Measurements from ENCODE around the gene SLC16A10.
A peak's percentile ranks its signal among the peaks of the same experiment; 100 is the strongest.
"Not testable (repeated sequence)": the region's sequence is repeated elsewhere in the genome, so short reads cannot be mapped to it uniquely, and the experiment has no call there.

SLC16A10 gene

DNA sequence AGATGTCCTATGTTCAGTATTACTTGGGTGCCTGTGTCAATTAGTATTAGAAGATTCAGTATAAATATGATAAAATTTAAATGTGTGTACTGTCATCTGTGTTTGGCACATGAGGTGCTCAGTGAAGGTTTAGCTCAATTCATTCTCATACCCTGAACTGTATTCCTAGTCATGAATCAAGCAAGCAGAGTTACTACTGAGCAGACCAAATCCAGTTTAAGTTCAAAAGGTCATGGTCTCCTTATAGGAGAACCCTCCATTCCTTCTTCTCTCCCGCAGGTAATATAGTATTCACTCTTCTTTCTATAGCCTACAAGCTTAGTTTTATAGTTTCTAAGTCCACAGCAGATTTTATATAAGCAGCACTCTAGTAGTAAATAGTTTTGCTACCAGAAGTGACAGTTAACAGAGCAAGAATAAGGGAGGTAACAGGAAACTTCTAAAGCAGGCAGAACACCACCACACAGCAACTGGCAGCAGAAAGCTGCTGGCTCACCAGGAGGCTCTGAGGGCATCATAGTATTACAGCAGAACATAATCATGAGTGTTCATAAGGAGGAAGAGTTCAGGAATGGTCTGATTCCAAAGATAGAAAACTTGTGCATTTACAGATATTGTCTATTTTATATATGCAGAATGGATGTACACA lies 133.2 kb downstream of the SLC16A10 start:
- DNase-seq (ENCODE audit: low read depth): no peak

DNA sequence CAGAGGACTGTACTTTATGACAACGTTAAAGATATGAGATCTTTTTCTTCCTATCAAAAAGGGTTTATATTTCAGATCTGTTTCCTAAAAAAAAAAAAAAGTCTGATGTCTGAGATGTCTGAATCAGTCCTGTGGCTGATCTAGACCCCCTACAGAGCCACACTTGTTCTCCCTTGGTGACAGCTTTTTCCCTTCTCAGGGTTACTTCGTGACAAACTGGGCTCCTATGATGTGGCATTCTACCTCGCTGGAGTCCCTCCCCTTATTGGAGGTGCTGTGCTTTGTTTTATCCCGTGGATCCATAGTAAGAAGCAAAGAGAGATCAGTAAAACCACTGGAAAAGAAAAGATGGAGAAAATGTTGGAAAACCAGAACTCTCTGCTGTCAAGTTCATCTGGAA lies 134.5 kb downstream of the SLC16A10 start:
- DNase-seq (ENCODE audit: low read depth): no peak

DNA sequence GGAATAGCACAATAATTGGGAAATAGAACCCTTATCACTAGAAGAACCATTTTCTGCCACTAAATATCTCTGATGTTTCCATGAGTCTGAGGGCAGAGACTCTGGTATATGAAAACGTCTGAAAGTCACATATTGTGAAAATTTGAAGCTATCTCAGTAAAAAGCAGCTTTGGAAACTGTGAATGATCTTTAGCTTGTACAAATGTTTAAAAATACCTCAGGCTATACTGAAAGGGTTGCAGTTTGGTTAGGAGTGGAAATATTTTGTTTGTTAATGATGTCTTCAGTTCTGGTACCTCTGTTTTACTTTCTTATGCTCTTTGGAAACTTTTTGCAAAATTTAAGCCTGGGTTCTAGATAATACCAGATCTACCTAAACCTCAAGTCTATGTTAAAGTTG lies 135.0 kb downstream of the SLC16A10 start:
- no peak for DNase-seq (ENCODE audit: low read depth)

DNA sequence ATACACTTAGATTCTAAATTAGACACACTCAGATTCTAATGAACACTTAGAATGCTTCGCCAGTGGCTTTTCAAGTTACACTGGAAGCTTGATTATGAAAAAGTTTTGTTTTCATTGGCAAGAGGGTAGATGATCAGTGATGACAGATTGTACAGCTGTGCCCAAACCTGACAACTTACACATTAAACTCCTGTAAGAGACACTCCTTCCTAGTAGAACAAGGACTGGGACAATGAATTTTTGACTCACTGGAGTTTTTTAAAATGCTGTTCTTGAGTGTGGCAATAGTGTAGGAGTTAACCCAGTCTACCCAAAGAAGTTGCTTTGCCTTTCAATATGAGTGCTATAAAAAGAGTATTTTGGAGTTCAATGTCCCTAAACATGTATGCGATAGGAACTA lies 140.8 kb downstream of the SLC16A10 start:
- no peak for DNase-seq (ENCODE audit: low read depth)

DNA sequence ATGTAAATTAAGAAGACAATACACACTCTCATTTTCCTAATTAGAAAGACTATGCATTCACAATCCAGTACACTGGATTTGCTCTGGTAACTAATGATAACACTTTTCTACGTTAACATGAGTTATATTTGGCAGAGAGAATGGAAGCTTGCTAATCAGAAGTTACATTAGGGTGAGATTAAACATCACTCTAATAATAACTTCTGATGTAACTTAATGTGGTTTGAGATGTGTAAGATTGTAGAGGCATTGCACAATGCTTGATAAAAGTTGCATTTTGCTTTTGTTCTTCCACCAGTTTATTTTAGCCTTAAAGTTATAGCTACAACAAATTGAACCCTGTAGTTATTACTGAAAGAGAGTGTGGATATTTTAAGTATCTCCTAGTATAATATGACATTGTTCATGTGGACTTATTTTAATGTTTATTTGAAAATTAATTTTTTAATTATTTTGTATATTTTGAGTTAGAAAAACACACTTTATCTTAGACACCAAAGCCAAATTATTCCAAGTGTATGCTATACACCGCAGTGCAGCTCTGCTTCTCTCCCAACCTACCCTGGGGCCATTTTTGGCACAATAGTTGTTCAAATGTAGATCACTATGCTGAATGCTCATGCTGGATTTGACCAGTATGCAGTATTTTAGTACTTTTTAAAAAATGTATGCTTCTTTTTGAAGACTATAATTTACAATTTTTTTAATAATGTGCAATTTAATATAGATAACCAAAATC lies 143.2 kb downstream of the SLC16A10 start:
- peak; percentile 62 for DNase-seq (ENCODE audit: low read depth)

DNA sequence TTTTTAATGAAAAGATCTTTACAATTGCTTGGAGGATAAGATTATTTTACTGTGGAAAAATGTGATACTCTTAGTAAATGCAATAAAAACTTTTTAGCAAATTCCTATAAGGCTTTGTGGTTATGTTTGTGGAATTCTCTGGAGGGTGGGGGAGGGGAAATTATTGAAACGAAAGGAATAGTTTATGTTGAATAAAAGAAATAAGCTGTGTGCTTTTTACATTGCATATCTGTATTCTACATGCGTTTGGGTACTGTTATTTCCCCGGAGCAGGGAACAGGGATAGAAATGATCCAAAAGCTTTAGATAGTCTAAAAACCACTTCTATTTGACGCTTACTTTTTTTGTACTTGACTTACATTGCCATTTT lies 143.8 kb downstream of the SLC16A10 start:
- DNase-seq (ENCODE audit: low read depth): no peak

DNA sequence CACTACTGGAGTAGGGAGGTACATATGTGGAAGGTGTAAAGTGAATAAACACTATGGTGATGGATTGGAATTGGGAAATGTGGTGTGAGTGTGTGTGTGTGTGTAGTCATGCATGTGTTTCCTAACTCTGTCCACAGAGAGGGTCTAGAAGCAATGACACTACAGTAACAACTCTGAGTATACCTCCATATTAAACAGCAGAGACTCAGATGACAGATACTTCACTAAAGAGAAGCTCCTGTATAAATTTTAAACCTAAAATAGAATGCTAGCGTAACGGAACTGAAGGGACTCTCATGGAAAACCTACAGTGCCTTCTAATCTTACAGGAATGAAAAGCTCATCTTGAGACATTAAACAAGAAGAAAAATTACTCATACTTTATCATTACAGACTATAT lies 150.5 kb downstream of the SLC16A10 start:
- DNase-seq (ENCODE audit: low read depth): no peak

DNA sequence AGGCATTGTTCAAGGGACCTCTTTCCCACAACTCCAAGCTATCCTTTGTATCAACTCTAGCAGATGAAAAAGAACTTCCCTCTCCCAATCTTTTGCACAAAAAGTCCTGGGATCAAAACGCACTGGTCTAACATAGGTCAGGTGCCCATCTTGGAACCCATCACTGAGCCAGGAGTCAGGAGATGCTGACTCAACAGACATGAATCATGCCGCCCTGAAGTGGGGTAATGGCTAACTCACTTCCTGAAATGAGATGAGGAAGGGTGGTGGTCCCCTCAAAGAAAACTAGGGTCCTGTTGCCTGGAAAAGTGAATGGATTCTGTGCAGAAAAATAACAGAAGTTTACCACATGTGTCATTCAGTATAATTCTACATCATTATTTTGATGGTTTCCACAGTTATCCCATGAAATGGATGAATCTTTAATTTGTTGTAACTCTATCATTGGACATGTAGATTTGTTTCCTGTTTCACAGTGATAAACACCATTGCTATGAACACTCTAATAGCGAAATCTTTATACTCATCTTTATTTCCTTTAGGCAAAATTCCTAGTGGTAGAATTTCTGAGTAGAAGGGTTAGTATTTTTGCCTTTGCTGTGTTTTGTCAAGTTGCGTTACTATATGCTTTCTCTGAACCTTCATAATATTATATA lies 151.3 kb downstream of the SLC16A10 start:
- no peak for DNase-seq (ENCODE audit: low read depth)

DNA sequence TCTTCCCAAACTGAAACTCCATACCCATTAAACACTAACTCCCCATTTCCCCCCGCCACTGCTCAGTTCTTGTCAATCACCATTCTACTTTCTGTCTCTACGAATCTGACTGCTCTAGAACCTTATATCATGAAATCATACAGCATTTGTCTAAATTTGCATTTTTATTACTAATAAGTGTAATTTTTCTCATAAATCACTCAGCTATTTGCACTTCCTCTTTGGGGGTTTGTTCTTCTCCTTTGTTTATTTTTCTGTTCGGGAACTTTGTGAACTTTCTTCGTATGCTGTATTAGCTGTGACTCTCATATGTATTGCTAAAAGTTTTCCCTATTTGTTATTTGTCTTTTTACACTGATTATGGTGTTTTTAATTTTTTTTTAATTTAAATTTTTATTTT lies 152.2 kb downstream of the SLC16A10 start:
- DNase-seq (ENCODE audit: low read depth): no peak

DNA sequence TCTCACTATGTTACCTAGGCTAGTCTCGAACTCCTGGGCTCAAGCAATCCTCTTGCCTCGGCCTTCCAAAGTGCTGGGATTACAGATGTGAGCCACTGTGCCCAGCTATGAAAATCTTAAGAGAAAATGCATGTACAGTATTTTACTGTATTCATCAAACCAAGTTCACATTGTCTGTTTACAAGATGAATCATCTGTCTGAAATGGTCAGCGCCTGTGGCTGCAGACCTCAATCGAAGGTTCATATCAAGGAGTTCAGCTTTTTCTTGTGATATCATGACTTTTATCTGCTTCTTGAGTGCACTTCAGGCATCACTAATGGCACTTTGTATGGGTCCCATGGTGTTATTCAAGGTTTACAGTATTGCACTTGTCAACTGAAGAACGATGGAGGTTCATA lies 155.1 kb downstream of the SLC16A10 start:
- no peak for DNase-seq (ENCODE audit: low read depth)

DNA sequence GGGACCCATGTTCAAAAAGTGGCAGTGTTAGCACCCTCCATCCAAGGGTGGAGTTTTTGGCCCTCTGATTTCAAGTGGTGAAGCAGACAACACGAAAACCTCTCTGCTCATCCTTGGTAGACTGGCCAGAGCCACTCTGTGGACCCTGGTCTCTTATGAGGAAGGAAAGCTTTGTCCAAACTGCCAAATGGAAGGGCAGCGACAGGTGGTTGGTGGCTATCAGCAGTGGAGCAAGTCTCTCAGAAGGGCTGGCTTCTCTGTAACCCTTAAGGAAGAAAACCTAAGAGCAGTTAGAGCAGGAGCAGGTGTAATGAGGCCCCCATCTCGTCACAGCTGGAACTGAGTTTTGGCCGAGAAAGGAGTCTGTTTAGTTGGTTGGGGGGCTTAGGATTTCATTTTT lies 155.8 kb downstream of the SLC16A10 start:
- no peak for DNase-seq (ENCODE audit: low read depth)

DNA sequence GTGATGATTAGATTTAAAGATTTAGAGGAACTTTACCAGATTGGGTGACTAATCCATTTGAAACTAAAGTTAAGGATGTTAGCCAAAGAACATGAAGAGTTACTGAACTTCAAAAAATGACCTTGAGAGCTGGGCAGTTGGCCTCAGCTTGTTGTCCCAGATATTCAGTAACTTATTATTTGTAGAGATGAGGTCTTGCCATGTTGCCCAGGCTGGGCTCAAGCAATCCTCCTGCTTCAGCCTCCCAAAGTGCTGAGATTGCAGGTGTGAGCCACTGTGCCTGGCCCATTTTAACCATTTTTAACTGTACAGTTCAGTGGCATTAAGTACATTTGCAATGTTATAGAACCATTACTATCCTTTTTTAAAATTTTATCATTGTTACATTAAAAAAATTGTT lies 161.5 kb downstream of the SLC16A10 start:
- no peak for DNase-seq (ENCODE audit: low read depth)

DNA sequence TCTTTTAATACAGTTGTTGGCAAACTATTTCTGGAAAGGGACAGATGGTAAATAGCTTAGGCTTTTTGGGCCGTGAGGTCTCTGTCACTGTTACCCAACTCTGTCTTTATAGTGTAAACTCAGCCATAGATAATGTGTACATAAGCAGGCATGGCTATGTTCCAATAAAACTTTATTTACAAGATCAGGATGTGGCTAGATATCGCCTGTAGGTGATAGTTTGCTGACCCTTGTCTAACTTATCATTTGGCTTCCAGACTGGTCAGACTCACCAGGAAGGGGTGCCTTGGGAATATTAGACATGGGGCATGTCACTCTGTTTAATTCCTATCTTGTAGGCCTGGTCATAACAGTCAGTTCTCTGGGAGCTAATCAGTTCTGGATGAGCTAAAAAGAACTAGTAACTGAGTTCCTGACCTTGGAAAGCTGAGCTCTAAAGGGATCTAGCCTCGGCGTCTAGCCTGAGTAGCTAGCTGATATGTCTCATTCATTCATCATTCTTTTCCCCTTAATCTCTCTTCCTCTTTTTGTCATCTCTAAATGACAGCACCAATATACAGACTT lies 163.6 kb downstream of the SLC16A10 start:
- DNase-seq (ENCODE audit: low read depth): no peak

DNA sequence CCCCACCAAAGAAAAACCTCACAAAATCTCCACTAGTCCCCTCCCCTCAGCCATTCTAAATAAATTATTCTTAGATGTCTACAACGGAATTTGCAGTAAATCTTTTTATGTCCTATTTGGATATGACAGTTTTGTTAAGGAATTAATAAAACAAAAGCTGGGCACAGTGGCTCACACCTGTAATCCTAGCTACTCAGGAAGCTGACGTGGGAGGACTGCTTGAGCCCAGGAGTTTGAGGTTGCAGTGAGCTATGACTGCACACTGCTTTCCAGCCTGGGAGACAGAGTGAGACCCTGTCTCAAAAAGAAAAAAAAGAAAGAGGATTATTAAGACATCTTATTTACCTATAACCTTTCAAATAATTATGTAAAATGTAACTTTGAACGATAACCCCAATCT lies 165.4 kb downstream of the SLC16A10 start:
- no peak for DNase-seq (ENCODE audit: low read depth)

DNA sequence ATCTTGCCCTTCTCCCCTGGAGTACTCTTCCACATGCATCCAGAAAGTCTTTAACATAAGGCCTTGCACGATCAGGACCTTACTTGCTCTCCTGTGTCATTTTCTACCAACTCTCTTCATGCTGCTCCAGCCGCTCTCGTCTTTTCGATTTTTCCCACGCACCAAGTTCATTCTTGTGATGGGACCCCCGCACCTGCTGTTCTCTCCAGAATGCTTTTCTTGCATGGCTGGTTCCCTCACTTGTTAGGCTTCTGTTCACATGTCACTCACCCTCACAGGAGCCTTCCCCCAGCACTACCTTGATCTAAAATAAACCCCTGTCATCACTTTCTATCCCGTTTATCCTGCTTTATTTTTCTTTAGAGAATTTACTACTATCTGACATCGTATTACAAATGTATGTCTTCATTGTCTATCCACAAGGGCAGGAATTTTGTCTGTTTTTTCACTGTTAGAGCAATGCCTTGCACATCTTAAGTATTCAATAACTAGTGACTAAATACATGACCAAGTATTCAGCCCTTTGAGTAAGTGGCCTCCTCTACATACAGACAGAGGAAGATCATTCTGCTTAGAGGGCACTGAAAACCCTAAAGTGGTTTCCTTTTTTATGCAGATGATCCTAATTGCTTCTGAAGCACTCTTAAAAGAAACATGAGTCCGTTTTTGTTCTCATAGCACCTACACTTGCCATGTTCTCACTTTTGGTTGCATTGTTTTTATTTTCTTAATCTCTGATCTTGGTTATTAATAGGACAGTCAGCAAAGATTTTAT lies 166.9 kb downstream of the SLC16A10 start:
- DNase-seq (ENCODE audit: low read depth): no peak

DNA sequence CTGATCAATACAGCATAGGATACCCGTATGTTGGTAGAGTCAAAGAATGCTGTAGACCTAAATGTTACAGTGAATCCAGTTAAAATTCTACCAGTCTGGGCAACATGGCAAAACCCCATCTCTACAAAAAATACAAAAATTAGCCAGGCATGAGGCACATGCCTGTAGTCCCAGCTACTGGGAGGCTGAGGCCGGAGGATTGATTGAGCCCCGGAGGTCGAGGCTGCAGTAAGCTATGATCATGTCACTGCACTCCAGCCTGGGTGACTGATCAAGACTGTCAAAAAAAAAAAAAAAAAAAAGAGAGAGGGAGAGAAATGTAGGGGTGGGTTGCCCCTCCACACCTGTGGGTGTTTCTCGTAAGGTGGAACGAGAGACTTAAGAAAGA lies 167.5 kb downstream of the SLC16A10 start:
- no peak for DNase-seq (ENCODE audit: low read depth)

DNA sequence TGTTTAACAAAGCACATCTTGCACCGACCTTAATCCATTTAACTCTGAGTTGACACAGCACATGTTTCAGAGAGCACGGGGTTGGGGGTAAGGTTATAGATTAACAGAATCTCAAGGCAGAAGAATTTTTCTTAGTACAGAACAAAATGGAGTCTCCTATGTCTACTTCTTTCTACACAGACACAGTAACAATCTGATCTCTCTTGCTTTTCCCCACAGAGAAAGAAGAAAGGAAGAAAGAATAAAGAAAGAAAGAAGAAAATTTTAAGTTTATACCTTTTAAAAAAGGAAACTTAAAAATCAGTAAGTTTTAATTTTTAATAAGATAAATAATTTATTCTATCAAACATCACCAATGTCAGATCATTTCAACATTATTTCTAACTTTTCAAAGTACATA lies 168.5 kb downstream of the SLC16A10 start:
- not testable (repeated sequence) for DNase-seq (ENCODE audit: low read depth)

DNA sequence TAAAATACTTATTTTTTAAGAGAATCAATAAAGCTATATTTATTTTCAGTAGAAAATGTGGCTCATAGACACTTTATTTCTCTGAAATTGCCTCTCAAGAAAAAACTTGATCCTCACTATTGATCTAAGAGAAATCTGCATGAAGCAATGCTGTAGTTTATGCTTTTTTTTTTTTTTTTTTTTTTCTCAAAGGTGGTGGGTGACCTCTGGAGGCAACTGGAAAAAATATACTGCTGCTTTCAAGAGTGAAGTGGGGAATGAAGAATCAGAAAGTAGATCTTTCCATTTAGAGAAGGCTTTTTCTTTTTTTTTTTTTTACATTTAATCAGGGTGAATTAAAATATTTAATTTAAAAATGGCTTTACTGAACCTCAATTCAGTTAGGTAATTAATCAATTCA lies 169.3 kb downstream of the SLC16A10 start:
- DNase-seq (ENCODE audit: low read depth): no peak

DNA sequence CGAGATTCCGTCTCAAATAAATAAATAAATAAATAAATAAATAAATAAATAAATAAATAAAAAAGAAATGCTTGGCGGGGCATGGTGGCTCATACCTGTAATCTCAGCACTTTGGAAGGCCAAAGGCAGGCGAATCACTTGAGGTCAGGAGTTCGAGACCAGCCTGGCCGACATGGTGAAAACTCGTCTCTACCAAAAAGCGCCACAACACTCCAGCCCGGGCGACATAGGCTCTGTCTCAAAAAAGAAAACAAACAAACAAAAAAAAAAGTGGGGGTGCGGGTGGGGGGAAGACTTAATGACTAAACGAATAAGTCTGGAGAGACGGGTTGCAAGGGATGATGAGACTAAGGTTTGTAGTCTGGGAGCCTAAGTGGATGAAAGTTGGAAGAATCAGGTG lies 170.7 kb downstream of the SLC16A10 start:
- no peak for DNase-seq (ENCODE audit: low read depth)

DNA sequence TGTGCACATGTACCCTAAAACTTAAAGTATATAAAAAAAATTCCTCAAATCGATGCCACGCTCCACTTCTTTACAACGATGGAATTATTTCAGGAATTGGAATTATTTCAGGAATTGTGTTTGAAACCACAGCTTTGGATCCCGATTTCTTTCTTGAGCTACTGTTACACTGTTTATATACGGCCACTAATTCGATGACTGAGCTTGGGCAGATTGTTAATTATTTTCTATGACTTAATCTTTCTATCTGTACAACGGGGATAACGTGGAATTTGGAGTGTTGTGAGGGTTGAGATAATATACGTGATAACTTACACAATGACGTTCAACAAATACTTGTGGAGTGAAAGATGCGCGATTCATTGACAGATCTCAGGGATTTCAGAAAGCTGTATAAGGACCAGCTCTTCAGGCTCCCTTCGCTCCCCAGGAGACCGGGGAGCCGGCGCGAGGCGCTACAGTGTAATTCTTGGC lies 171.3 kb downstream of the SLC16A10 start:
- DNase-seq (ENCODE audit: low read depth): no peak

DNA sequence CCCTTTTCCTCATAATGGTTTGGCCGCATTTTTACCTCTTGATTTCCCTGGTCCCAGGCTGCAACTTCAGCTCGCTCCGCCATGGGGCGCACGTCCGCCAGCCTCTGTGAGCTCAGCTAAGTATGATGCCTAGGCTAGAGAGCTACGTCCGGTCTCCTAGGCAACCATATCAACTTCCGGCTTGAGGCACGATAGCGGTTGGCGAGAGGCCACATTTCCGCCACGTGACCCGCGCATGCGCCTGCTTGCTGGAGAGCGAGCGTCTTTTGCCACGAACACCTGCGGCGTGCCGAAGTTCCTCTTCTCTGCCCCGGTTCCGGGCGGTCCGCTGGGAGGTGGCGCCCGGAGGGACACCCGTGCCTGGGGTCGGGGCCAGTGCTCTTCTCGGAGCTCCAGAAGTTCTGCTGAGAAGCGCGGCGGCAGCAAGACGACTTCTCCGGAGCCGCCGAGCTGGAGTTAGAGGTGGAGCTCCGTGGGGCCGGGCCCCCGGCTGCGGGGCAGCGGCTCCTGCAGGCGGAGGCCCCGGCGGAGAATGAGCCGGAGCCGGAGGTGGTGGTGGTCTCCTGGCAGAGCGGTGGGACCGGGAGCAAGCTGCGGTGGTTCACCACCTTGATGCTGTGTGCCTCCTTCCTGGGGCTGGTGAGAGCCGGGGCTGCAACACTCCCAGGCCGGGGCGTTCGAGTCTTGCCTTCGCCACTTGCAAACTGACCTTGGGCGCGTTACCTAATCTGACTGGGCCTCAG lies 172.0 kb downstream of the SLC16A10 start:
- DNase-seq (ENCODE audit: low read depth): peak; percentile 96

Measured in non-pigmented ciliary epithelial cell (primary cell).